ENCODE results near the gene SEC14L5.
"Not testable (repeated sequence)": the region's sequence is repeated elsewhere in the genome, so short reads cannot be mapped to it uniquely, and the experiment has no call there.

Gene SEC14L5

DNA sequence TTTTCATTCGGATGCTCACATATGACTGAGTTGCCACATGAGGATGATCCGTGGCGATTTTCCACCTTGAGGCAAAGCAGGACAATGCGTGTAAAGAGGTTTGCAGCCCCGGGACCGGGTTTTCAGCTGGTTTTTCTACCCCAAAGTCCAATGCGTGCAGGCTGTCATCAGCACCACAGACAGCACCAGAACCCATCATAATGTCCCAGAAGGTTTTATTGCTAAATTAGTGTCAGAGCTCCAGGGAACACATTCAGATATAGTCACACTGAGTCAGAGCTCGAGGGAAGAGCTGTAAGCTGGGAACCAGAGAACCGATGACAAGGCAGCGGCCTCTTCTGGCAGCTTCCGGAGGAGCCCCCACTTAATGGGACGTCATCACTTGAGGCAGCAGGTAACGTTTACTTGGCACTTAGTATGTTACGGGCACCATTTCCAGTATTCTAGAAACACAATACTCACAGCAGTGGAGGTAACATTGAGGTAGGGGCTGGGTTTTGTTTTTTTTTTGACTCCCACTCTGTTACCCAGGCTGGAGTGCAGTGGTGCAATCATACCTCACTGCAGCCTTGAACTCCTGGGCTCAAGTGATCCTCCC lies 84.5 kb downstream of the SEC14L5 start:
- DNase-seq, result no peak

DNA sequence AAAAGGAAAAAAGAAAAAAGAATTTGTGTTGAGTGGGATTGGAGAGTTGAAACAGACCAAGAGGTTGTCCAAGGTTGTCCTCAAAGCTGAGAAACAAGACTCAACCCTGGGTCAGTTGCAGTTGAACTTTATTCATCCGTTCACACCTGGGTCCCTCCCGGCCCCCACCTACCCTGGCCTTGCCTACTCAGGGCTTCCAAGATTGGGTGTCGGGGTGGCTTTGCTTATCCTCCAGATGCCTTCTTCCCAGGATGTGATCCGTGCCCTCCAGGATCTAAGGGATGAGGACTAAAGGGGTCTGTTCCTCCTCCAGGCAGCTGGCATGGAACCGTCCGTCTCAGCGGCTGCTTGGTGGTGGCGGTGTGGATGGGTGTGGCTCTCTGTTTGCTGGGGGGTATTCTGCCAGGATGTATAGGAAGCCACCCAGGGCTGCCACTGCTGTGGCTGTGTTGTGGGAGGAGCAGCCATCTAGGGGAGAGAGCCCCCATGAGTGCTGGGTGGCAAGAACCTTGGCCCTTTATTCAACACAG lies 85.9 kb downstream of the SEC14L5 start:
- no peak for DNase-seq

DNA sequence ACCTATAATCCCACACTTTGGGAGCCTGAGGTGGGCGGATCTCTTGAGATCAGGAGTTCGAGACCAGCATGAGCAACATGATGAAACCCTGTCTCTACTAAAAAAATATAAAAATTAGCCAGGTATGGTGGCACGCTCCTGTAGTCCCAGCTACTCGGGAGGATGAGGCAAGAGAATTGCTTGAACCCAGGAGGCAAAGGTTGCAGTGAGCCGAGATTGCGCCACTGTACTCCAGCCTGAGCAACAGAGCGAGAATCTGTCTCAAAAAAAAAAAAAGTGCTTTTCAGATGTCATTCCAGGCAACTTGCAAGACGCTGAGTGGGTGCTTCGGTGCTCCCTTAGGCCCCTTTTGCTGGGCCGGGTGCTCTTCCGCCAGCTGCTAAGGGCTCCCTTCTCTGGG lies 86.5 kb downstream of the SEC14L5 start:
- DNase-seq, result not testable (repeated sequence)

- DNase-seq, result no peak
Measured at GRCh38 chr16:5045499-5046115, 87.5 kb downstream of the SEC14L5 start.

DNA sequence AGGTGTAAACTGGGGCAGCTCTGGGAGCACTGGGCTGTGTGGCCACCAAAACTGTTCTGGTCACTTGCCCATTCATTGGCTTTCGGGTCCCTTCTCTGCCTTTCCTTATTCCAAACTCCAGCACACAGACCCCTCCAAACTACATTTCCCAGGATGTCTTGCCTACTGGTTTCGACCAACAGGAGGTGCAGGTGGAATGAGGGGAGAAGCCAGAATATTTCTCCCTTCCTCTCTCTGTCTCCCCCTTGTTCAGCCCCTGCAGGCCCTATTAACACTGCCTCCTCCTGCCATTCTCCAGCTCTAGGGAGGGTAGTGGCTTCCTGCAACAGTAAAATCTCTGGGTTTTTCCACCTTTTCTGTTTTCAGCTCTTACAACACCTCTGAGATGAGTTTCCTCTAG lies 88.8 kb downstream of the SEC14L5 start:
- DNase-seq, result no peak

GRCh38 chr16:5054876-5055865 lies 97.0 kb downstream of the SEC14L5 start:
- no peak for DNase-seq

- no peak for DNase-seq
Measured at GRCh38 chr16:5056352-5056751, 98.2 kb downstream of the SEC14L5 start.

DNA sequence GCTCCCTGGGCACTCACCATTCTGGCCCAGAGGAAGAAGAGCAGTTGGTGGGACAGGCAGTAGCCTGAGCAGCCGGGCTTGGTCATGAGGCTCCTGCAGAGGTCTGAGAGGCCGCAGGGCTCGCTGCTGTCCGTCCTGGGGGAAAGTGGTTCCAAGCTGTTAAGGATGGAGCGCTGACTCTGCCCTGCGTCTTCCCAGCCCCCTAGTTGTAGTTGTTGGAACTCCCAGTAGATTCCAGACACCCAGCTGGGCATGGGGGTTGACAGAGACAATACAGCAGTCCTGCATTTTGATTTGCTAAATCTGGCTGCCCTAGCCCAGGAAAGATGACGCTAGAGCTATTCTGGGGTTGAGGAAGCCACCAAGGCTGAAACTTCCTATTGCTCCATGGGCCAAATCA lies 100.3 kb downstream of the SEC14L5 start:
- DNase-seq, result no peak

- DNase-seq, result no peak
Measured at GRCh38 chr16:5059386-5060072, 101.4 kb downstream of the SEC14L5 start.

- DNase-seq, result no peak
Measured at GRCh38 chr16:5060073-5060641, 102.0 kb downstream of the SEC14L5 start.

- DNase-seq, result no peak
Measured at GRCh38 chr16:5062051-5062450, 103.9 kb downstream of the SEC14L5 start.

DNA sequence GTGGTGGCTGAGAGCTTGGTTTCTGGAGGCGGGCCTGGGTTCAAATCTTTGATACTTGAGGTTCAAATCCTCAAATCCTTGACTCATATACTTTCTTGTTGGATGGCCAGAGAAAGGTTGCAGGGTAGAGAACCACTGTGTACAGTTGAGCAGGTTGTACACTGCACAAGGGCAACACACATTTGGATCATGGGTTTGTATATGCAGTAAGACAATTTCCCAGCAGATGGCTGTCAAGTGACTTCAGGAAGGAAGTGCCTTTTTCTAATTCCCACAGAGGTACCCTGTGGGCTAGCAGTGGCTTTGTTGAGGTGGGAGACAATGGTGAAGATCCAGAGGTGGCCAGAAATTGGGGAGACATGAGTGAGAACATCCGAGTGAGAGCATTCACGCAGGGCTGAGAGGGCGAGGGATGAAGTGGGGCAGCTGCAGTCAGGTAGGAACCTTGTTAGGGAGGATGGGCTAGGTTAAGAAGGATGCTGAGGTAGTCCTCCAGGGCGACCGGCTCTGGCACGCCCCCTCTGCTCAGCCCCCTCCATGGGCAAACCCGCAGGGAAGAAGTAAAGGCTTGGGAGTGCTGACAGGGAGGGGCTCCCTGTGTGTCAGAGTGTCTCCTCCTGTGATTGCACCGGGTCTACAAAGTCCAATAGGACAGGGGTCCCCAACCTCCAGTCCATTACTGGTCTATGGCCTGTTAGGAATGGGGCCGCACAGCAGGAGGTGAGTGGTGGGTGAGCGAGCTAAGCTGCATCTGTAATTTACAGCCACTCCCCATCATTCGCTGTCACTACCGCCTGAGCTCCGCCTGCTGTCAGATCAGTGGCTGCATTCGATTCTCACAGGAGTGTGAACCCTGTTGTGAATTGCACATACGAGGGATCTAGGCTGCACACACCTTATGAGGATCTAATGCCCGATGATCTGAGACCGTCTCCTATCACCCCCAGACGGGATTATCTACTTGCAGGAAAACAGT lies 104.9 kb downstream of the SEC14L5 start:
- no peak for DNase-seq

DNA sequence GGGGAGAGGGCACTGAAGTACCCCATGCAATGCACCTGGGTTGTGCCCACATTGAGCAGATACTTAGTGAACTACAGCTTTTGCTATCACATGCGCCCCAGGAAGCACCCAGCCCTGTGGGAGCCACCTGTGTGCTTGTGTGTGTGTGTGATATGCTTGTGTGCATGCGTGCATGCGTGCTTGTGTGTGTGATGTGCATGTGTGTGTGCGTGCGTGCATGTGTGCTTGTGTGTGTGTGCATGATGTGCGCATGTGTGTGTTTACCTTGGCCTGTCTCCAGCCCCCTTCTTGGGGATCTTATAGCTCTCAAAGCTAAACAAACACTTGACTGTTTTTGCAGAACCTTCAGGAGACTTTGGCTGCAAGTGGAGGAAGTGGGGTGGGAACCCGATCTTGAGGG lies 106.8 kb downstream of the SEC14L5 start:
- DNase-seq, result peak; percentile 17

DNA sequence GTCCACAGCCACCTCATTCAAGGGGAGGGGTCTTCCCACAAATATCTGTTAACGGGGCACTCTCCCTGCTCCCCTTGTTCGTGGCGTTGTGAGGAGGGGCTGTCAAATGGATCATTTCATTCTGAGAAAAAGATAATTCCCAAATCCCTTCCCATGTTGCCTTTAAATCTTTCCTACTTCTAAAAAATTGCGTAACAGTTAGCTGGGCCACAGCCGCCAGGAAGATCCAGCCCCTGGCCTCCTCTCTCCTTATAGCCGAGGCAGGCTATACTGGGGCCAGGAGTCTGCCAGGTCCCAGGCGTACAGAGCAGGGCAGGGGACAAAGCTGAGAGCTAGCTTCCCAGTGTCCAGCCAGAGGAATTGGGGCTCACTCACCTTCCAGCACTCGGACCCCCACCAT lies 107.2 kb downstream of the SEC14L5 start:
- no peak for DNase-seq

GRCh38 chr16:5065813-5066212 lies 107.7 kb downstream of the SEC14L5 start, which contains the start of gene C16orf89:
Gene C16orf89 (minus strand): TSS chr16:5065956. CDS start chr16:5065908, 48 bp downstream.
- no peak for DNase-seq

DNA sequence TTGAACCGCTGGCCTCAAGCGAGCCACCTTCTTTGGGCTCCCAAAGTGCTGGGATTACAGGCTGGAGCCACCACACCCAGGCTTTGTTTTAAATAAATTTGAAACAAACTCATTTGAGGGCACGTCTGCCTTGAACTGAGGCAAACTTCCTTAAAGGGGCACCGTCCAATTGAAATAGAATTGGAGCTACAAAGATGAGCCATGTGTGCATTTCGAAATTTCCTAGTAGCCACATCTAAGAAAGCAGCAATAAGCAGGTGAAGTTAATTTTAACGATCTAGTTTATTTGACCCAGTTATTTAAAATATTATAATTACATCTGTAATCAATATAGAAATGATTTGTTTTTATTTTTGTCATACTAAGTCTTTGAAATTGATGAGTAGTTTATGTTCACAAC lies 108.4 kb downstream of the SEC14L5 start:
- DNase-seq, result no peak

All from NCI-H1436 treated with DMSO at 0.1 percent for 48 hours (cell line).